ENCODE results near the gene ZNF423. TPM values are rescaled to one million over a fixed set of nuclear protein-coding genes. Genes with fewer than 3 reads are reported as not detected.

ZNF423 gene
- total RNA-seq, 1 experiment from 2014 or later: 0.49 TPM

DNA sequence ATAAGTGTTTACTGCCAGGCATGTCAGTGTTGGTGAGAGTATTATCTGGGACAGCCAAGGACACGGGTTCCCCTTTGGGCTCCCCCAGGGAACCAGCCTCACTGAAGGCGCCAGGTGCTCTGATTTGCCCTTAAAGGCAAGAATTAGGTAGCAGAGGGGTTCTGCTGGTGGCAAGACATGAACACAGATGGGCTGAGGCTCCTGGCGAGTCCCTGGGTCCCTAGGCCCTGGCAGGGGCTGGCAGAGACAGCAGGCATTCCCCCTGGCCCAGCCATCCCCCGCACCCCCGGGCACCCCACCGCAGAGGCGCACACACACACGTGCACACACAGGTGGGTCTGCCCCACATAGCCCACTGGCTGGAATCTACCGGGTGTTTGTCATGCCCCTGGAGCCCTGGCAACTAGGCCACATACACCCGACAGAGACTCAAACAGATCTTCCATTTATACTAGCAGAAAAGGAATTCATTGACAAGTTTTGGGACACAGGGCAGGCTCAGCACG lies 329.0 kb downstream of the ZNF423 start:
- Histone ChIP-seq H3K36me3 (ENCODE audit: control insufficient read depth, insufficient read depth, low read length) (no peaks in the 10 kb centered on the region), H3K4me3 (ENCODE audit: low read depth in 2 of 2, low read length in 2 of 2) (no peak overlapping the region), H3K9me3 (ENCODE audit: control insufficient read depth, insufficient read depth, low read depth, low read length) (no peaks in the 10 kb centered on the region), H3K27ac (ENCODE audit: low read length) (no peak overlapping the region), H3K27me3 (ENCODE audit: control insufficient read depth, insufficient read depth, low read length) (no peaks in the 10 kb centered on the region), H3K4me1 (ENCODE audit: control insufficient read depth, insufficient read depth, low read length) (no peaks in the 10 kb centered on the region)
- no peak for ATAC-seq
- DNase-seq (ENCODE audit: low read depth, low spot score): no peak
- TF ChIP-seq, protein P1, sequence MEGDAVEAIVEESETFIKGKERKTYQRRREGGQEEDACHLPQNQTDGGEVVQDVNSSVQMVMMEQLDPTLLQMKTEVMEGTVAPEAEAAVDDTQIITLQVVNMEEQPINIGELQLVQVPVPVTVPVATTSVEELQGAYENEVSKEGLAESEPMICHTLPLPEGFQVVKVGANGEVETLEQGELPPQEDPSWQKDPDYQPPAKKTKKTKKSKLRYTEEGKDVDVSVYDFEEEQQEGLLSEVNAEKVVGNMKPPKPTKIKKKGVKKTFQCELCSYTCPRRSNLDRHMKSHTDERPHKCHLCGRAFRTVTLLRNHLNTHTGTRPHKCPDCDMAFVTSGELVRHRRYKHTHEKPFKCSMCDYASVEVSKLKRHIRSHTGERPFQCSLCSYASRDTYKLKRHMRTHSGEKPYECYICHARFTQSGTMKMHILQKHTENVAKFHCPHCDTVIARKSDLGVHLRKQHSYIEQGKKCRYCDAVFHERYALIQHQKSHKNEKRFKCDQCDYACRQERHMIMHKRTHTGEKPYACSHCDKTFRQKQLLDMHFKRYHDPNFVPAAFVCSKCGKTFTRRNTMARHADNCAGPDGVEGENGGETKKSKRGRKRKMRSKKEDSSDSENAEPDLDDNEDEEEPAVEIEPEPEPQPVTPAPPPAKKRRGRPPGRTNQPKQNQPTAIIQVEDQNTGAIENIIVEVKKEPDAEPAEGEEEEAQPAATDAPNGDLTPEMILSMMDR (IDR thresholded peaks at IDR 0.05): no peak
- TF ChIP-seq, protein P2, sequence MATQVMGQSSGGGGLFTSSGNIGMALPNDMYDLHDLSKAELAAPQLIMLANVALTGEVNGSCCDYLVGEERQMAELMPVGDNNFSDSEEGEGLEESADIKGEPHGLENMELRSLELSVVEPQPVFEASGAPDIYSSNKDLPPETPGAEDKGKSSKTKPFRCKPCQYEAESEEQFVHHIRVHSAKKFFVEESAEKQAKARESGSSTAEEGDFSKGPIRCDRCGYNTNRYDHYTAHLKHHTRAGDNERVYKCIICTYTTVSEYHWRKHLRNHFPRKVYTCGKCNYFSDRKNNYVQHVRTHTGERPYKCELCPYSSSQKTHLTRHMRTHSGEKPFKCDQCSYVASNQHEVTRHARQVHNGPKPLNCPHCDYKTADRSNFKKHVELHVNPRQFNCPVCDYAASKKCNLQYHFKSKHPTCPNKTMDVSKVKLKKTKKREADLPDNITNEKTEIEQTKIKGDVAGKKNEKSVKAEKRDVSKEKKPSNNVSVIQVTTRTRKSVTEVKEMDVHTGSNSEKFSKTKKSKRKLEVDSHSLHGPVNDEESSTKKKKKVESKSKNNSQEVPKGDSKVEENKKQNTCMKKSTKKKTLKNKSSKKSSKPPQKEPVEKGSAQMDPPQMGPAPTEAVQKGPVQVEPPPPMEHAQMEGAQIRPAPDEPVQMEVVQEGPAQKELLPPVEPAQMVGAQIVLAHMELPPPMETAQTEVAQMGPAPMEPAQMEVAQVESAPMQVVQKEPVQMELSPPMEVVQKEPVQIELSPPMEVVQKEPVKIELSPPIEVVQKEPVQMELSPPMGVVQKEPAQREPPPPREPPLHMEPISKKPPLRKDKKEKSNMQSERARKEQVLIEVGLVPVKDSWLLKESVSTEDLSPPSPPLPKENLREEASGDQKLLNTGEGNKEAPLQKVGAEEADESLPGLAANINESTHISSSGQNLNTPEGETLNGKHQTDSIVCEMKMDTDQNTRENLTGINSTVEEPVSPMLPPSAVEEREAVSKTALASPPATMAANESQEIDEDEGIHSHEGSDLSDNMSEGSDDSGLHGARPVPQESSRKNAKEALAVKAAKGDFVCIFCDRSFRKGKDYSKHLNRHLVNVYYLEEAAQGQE (IDR thresholded peaks at IDR 0.05; ENCODE audit: insufficient read depth in 1 of 2, low read depth in 2 of 2, low read length in 1 of 2): no peak
- no peak for TF ChIP-seq POLR2AphosphoS5 (IDR thresholded peaks at IDR 0.05; ENCODE audit: low read depth, low read length)
- no peak for TF ChIP-seq TCF7L2 (IDR thresholded peaks at IDR 0.05; ENCODE audit: low read depth, low read length)
- TF ChIP-seq SIN3A (IDR thresholded peaks at IDR 0.05; ENCODE audit: borderline replicate concordance, insufficient read depth, low read depth, low read length): no peak
- in situ Hi-C loops (cut with HindIII; ENCODE audit: low pct_unique_long_range_greater_than_20kb, low sequenced_read_pairs): no loop called here
- POLR2A ChIA-PET: no interaction called here
- CTCF ChIA-PET: no interaction called here
- BruUV-seq (replicated peaks): no TSS peak
- intact Hi-C loops (cut with micrococcal nuclease; ENCODE audit: unreplicated experiment): no loop called here

DNA sequence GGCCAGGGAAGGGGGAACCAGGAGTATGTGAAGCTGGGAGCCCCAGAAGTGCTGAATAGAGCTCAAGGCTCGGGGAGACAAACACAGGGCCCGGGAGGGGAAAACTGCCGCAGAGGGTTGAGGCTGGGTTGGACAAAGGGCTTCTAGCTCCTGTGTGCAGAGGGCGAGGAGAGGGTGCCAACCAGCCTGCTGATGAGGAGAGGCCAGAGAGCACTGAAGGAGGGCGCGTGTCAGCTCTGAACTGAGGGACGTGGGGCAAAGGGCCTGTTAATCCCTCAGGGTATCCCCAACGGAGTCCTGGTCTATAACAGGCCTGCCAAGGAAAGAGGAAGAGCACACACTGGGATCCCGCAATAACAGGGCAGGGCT lies 331.0 kb downstream of the ZNF423 start:
- Histone ChIP-seq H3K4me3 (ENCODE audit: low read depth in 2 of 2, low read length in 2 of 2) (no peak overlapping the region), H3K4me1 (ENCODE audit: control insufficient read depth, insufficient read depth, low read length) (no peaks in the 10 kb centered on the region), H3K27ac (ENCODE audit: low read length) (no peak overlapping the region), H3K36me3 (ENCODE audit: control insufficient read depth, insufficient read depth, low read length) (no peaks in the 10 kb centered on the region), H3K9me3 (ENCODE audit: control insufficient read depth, insufficient read depth, low read depth, low read length) (no peaks in the 10 kb centered on the region), H3K27me3 (ENCODE audit: control insufficient read depth, insufficient read depth, low read length) (no peaks in the 10 kb centered on the region)
- ChIA-PET POLR2A (no interaction called here), CTCF (no interaction called here)
- in situ Hi-C loops (cut with HindIII; ENCODE audit: low pct_unique_long_range_greater_than_20kb, low sequenced_read_pairs) (no loop called here), intact Hi-C loops (cut with micrococcal nuclease; ENCODE audit: unreplicated experiment) (no loop called here)
- TF ChIP-seq SIN3A (IDR thresholded peaks at IDR 0.05; ENCODE audit: borderline replicate concordance, insufficient read depth, low read depth, low read length) (no peak), POLR2AphosphoS5 (IDR thresholded peaks at IDR 0.05; ENCODE audit: low read depth, low read length) (no peak), TCF7L2 (IDR thresholded peaks at IDR 0.05; ENCODE audit: low read depth, low read length) (no peak)
- TF ChIP-seq, protein P1 (IDR thresholded peaks at IDR 0.05): no peak
- TF ChIP-seq, protein P2 (IDR thresholded peaks at IDR 0.05; ENCODE audit: insufficient read depth in 1 of 2, low read depth in 2 of 2, low read length in 1 of 2): no peak
- ATAC-seq (no peak), DNase-seq (ENCODE audit: low read depth, low spot score) (no peak)
- no TSS peak for BruUV-seq (replicated peaks)
